Activated T-cell treated with anti-CD3 and anti-CD28 coated beads for 1 hour (primary cell): Measurements from ENCODE around the gene GNG7.
"Not testable (repeated sequence)": the region's sequence is repeated elsewhere in the genome, so short reads cannot be mapped to it uniquely, and the experiment has no call there.

Source experiments
- DNase-seq: peaks from one replicate; pipeline ENCODE4 v3.0.0-alpha.2; 2020; ENCODE audit warnings: low read depth

Gene GNG7

GRCh38 chr19:2507109-2507508 is 195.4 kb downstream of the GNG7 start:
- DNase-seq, result no peak

- not testable (repeated sequence) for DNase-seq
Observed at GRCh38 chr19:2506656-2507055, 195.8 kb downstream of the GNG7 start.

GRCh38 chr19:2503521-2504109 is 198.9 kb downstream of the GNG7 start:
- peak; percentile 60 for DNase-seq

- DNase-seq, result no peak
Observed at GRCh38 chr19:2500841-2501261, 201.6 kb downstream of the GNG7 start.

- DNase-seq, result no peak
Observed at GRCh38 chr19:2500156-2500555, 202.3 kb downstream of the GNG7 start.

- no peak for DNase-seq
Observed at GRCh38 chr19:2497186-2497585, 205.3 kb downstream of the GNG7 start.

GRCh38 chr19:2495651-2496316 is 206.7 kb downstream of the GNG7 start:
- no peak for DNase-seq

GRCh38 chr19:2495130-2495641 is 207.3 kb downstream of the GNG7 start:
- no peak for DNase-seq

- DNase-seq, result peak; percentile 64
Observed at GRCh38 chr19:2494447-2495129, 207.9 kb downstream of the GNG7 start.

- no peak for DNase-seq
Observed at GRCh38 chr19:2494084-2494446, 208.4 kb downstream of the GNG7 start.

GRCh38 chr19:2493448-2493847 is 209.0 kb downstream of the GNG7 start:
- DNase-seq, result not testable (repeated sequence)

- no peak for DNase-seq
Observed at GRCh38 chr19:2492870-2493269, 209.6 kb downstream of the GNG7 start.

- DNase-seq, result no peak
Observed at GRCh38 chr19:2491130-2491801, 211.2 kb downstream of the GNG7 start.

- no peak for DNase-seq
Observed at GRCh38 chr19:2490659-2491058, 211.8 kb downstream of the GNG7 start.

GRCh38 chr19:2488942-2489731 is 213.4 kb downstream of the GNG7 start:
- no peak for DNase-seq

- no peak for DNase-seq
Observed at GRCh38 chr19:2488405-2488941, 214.0 kb downstream of the GNG7 start.

- no peak for DNase-seq
Observed at GRCh38 chr19:2487842-2488241, 214.7 kb downstream of the GNG7 start.

GRCh38 chr19:2487090-2487489 is 215.4 kb downstream of the GNG7 start:
- DNase-seq, result no peak

GRCh38 chr19:2485428-2485827 is 217.1 kb downstream of the GNG7 start:
- DNase-seq, result no peak

GRCh38 chr19:2484178-2484937 is 218.1 kb downstream of the GNG7 start:
- DNase-seq, result no peak
